Measurements from ENCODE around the gene AKR1C2.

GRCh38 chr10:4982764-4983226 lies 20.9 kb downstream of the AKR1C2 start:
- TF ChIP-seq POLR2AphosphoS5 (IDR thresholded peaks at IDR 0.05; ENCODE audit: low read depth, low read length) (no peak), TAF1 (IDR thresholded peaks at IDR 0.05; ENCODE audit: low read depth, low read length) (no peak), POLR2A (IDR thresholded peaks at IDR 0.05; ENCODE audit: low read depth, low read length) (no peak), SPI1 (IDR thresholded peaks at IDR 0.05; ENCODE audit: low read depth, low read length) (no peak)

Measured in GM12891 (cell line).